ENCODE data around the gene OSBPL1A.

The OSBPL1A gene

GRCh38 chr18:24234850-24235418, 162.7 kb downstream of the OSBPL1A start:
- Histone ChIP-seq H3K27ac (replicated peaks) (no peak overlapping the region), H3K4me3 (replicated peaks; ENCODE audit: insufficient read depth, low read length) (no peak overlapping the region), H3K27me3 (ENCODE audit: insufficient read depth, poor library complexity, severe bottlenecking) (no peaks in the 10 kb centered on the region)
- no peak for DNase-seq (ENCODE audit: low read depth in 1 of 2, low spot score in 1 of 2)
- TF ChIP-seq POLR2AphosphoS5 (IDR thresholded peaks at IDR 0.05; ENCODE audit: low read depth), result no peak
- TF ChIP-seq, protein P1, sequence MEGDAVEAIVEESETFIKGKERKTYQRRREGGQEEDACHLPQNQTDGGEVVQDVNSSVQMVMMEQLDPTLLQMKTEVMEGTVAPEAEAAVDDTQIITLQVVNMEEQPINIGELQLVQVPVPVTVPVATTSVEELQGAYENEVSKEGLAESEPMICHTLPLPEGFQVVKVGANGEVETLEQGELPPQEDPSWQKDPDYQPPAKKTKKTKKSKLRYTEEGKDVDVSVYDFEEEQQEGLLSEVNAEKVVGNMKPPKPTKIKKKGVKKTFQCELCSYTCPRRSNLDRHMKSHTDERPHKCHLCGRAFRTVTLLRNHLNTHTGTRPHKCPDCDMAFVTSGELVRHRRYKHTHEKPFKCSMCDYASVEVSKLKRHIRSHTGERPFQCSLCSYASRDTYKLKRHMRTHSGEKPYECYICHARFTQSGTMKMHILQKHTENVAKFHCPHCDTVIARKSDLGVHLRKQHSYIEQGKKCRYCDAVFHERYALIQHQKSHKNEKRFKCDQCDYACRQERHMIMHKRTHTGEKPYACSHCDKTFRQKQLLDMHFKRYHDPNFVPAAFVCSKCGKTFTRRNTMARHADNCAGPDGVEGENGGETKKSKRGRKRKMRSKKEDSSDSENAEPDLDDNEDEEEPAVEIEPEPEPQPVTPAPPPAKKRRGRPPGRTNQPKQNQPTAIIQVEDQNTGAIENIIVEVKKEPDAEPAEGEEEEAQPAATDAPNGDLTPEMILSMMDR (IDR thresholded peaks at IDR 0.05; ENCODE audit: insufficient read depth, low read length), result no peak
- no peak for TF ChIP-seq REST (IDR thresholded peaks at IDR 0.05; ENCODE audit: insufficient replicate concordance, low read depth)
- no peak for TF ChIP-seq GABPA (IDR thresholded peaks at IDR 0.05; ENCODE audit: low read depth)
- no peak for TF ChIP-seq SPI1 (IDR thresholded peaks at IDR 0.05; ENCODE audit: borderline replicate concordance, low read depth)

DNA sequence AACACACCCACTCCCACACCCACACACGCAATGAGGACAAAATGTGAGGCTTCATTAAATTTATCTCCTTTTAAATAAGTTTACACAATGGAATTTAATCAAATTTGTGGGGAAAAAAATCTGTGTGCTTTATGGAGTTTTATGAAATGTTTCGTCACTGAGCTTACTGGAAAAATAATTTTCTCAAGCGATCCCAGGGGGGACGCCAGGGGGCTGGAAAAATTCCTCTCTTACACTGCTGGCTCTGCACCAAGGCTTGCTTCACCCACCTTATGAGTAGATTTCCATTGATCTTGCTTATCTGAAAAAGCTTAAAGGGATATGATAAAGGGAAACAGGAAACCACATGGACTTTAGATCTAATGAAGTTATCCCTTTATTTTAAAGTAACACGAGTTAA, 163.3 kb downstream of the OSBPL1A start:
- H3K27me3 ChIP-seq (ENCODE audit: insufficient read depth, poor library complexity, severe bottlenecking), result no peaks in the 10 kb centered on the region
- TF ChIP-seq REST (IDR thresholded peaks at IDR 0.05; ENCODE audit: insufficient replicate concordance, low read depth) (no peak), SPI1 (IDR thresholded peaks at IDR 0.05; ENCODE audit: borderline replicate concordance, low read depth) (no peak), GABPA (IDR thresholded peaks at IDR 0.05; ENCODE audit: low read depth) (no peak), POLR2AphosphoS5 (IDR thresholded peaks at IDR 0.05; ENCODE audit: low read depth) (no peak)
- TF ChIP-seq, protein P1 (IDR thresholded peaks at IDR 0.05; ENCODE audit: insufficient read depth, low read length), result no peak
- H3K27ac ChIP-seq (replicated peaks), result no peak overlapping the region
- no peak overlapping the region for H3K4me3 ChIP-seq (replicated peaks; ENCODE audit: insufficient read depth, low read length)
- DNase-seq (ENCODE audit: low read depth in 1 of 2, low spot score in 1 of 2), result no peak

DNA sequence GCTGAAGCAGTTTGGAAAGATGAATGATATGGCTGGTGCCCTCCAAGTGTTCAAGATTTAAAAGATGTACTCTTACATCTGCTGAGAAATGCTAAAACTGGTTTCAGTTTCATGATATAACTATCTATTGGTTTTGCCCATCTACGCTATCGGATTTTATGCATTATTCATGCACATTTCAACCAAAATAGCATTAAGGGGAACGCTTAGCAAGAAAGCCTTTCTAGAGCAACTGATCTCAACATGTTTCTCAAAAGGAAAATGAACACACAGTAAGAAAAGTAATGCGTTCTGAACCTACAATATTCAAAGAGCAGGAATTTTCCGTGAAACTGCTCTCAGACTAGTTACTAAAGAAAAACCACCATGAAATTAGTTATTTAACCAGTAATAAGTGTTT, 164.8 kb downstream of the OSBPL1A start:
- no peak overlapping the region for H3K4me3 ChIP-seq (replicated peaks; ENCODE audit: insufficient read depth, low read length)
- TF ChIP-seq GABPA (IDR thresholded peaks at IDR 0.05; ENCODE audit: low read depth) (no peak), REST (IDR thresholded peaks at IDR 0.05; ENCODE audit: insufficient replicate concordance, low read depth) (no peak), POLR2AphosphoS5 (IDR thresholded peaks at IDR 0.05; ENCODE audit: low read depth) (no peak), SPI1 (IDR thresholded peaks at IDR 0.05; ENCODE audit: borderline replicate concordance, low read depth) (no peak)
- TF ChIP-seq, protein P1 (IDR thresholded peaks at IDR 0.05; ENCODE audit: insufficient read depth, low read length), result no peak
- no peak overlapping the region for H3K27ac ChIP-seq (replicated peaks)
- DNase-seq (ENCODE audit: low read depth in 1 of 2, low spot score in 1 of 2), result no peak
- H3K27me3 ChIP-seq (ENCODE audit: insufficient read depth, poor library complexity, severe bottlenecking), result no peaks in the 10 kb centered on the region

All from HL-60 (cell line).